Heart left ventricle (tissue), 16 donors: ENCODE measurements around the gene CFLAR. TPM values are rescaled to one million over a fixed set of nuclear protein-coding genes. Genes with fewer than 3 reads are reported as not detected.

Experiments used
- ATAC-seq, 4 donors: fragments of 200-7000 bp; cut with Tn5 transposase; one replicate each; pipeline ENCODE4 v1.9.1; 2020 to 2022; ENCODE audit warnings: moderate library complexity in 4 of 4, mild to moderate bottlenecking in 3 of 4, moderate number of reproducible peaks in 1 of 4
- DNase-seq, 5 donors: peaks; one replicate each; pipeline ENCODE4 v3.0.0-alpha.2; 2020
- H3K27ac ChIP-seq, 12 donors: fragments of 200-600 bp; sonication (generic) in 4 of 12; one replicate each; pipeline versions ENCODE4 v1.5.0 to v1.8.0; 2016 to 2022; ENCODE audit warnings: mild to moderate bottlenecking in 2 of 12
- H3K27me3 ChIP-seq, 9 donors: fragments of 200-600 bp; sonication (generic) in 2 of 9; one replicate each; pipeline versions ENCODE4 v1.5.1 to v1.8.0; 2016 to 2022; ENCODE audit warnings: mild to moderate bottlenecking in 3 of 9
- H3K36me3 ChIP-seq, 9 donors: fragments of 200-600 bp; sonication (generic) in 2 of 9; one replicate each; pipeline versions ENCODE4 v1.5.0 to v1.8.0; 2018 to 2022; ENCODE audit warnings: mild to moderate bottlenecking in 2 of 9
- H3K4me1 ChIP-seq, 12 donors: fragments of 200-600 bp; sonication (generic) in 4 of 12; one replicate each; pipeline versions ENCODE4 v1.5.0 to v1.8.0; 2016 to 2022; ENCODE audit warnings: mild to moderate bottlenecking in 3 of 12
- H3K4me3 ChIP-seq, 12 donors: fragments of 200-600 bp; sonication (generic) in 4 of 12; one replicate each; pipeline versions ENCODE4 v1.5.0 to v1.8.0; 2017 to 2022; ENCODE audit warnings: mild to moderate bottlenecking in 9 of 12, moderate library complexity in 4 of 12
- H3K9me3 ChIP-seq, 12 donors: fragments of 200-600 bp; sonication (generic) in 4 of 12; one replicate each; pipeline versions ENCODE4 v1.5.0 to v1.8.0; 2016 to 2022; ENCODE audit warnings: mild to moderate bottlenecking in 1 of 12
- POLR2A ChIP-seq, 2 donors: fragments of 450-650 bp; IDR thresholded peaks; one replicate each; pipeline ENCODE4 v1.6.1; 2017; ENCODE audit warnings: antibody characterized with exemption in 2 of 2, mild to moderate bottlenecking in 2 of 2, moderate library complexity in 2 of 2
- WGBS, 4 donors: extraction: QIAGEN DNeasy Blood & Tissue Kit in 2 of 4; methylation state at CpG; one replicate each; pipeline versions ENCODE4 v1.1.5 to v1.1.7; 2013 to 2018; 5-methylcytosine and 5-hydroxymethylcytosine counted together
- intact Hi-C, 10 donors: fragments of 100-400 bp; cut with DNase I; formaldehyde crosslinking; loops; one replicate each; pipeline versions ENCODE4 v1.11.1 to v1.14.2; 2022
- polyA plus RNA-seq, 2 donors: library from polyadenylated mRNA; stranded (reverse); fragments of 200-250 nt; gene quantifications; one replicate each; pipeline ENCODE4 v1.2.3, GENCODE V29; 2013
- total RNA-seq, 9 donors: library from RNA; depleted of rRNA in 2 of 9; stranded (reverse); fragments of >200 nt in 2 of 9; fragmentation: NEBNext Ultra II Directional in 3 of 9; extraction: Animal tissue kit (Norgen Biotek cat#: 25700) in 3 of 9; gene quantifications; one replicate each; pipeline versions ENCODE4 v1.1.0 to v1.2.4, GENCODE V29; 2016 to 2023
- TF ChIP-seq, protein P1 (sequence below), 12 donors: fragments of 200-600 bp; sonication (generic) in 4 of 12; IDR thresholded peaks; one replicate each; pipeline versions ENCODE4 v1.5.0 to v1.8.0; 2018 to 2022; ENCODE audit warnings: antibody characterized with exemption in 12 of 12, mild to moderate bottlenecking in 5 of 12
- donor health status: ischemic (EF 13 %, LVEDD 7.1; RV severe dilation, severe dysfunction).
- donor health status: healthy with polysubstance abuse.
- donor health status: DM: no; HTN: yes; CAD: no.
- donor health status: DM: no; HTN: no; CAD: no.
- donor health status: ischemic (EF 25% LVEDD 6.9; RV normal size, moderate dysfunction).
- donor health status: ischemic (EF 25% LVEDD 5.7; RV mildly dilated, moderate dysfunction).
- donor health status: healthy.
- donor health status: DM: yes; HTN: yes; CAD: no.
- donor health status: ischemic (EF 35%, LVEDD 5.7; RV mildly dilated, moderate dysfunction).
- donor health status: nonischemic (EF 11% LVEDD 7.7; RV severe dilation, severe dysfunction).
- donor health status: DM: yes; HTN: yes; CAD: no.
- donor health status: PGD.
- donor health status: ischemic (EF 29% LVEDD 5.4; RV normal size, mild dysfunction).
- donor health status: nonischemic (EF 23%, LVEDD 6.1; RV moderate dilation, normal function).

CFLAR gene
- total and polyA plus RNA-seq, 11 donors = 120 to 279 (median 214) TPM

GRCh38 chr2:201152517-201152916, 36.6 kb downstream of the CFLAR start:
- H3K36me3 ChIP-seq = peaks cover 0 to 99% (median 93%) of the 10 kb centered on the region in 9 donors
- intact Hi-C loops = loop anchor here in 4 of 10 donors (5.0 to 10.0 kb wide), 3 partner anchors 35 to 80 kb away; partner anchors contain the start of genes CFLAR (in 2 of the 4), HYCC2 (in 1 of the 4) and NDUFB3 (in 1 of the 4)

DNA sequence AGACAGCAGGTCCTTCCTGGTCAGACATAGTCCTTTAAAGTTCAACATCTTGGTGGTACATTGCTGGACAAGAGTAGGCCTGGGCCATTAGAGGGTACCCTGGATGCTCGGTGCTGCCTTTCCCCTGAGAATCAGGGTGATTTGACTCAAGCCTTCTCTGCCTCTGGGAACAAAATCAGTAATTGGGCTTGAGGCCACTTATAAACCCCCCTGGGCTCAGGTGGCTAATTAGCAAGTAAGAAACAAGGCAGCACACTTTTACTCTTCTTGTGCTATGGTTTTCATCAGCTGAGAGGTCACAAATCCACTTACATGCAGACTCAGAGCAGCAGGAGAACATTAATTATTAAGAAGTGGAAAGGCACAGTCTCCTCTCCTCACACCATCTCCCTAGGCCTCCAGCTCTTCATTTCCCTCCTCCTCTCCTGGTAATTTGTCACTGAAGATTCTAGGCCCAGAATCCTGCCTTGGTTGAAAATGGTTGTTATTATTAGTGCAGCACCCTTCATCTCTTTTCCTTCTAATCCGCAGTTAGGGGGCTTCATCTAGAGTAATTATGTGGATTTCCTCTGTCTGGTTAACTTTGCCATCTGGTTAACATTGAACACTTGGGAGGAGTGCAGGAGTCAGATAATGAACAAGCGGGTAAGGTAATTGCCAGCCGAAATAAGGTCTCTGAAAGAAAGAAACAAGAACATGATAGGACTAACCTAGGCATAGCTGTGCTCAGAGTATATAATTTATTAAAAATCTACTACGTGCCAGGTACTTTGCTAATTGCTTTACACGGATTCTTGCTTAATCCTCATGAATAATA, 37.2 kb downstream of the CFLAR start:
- H3K27me3 ChIP-seq = no peaks in the 10 kb centered on the region
- peaks cover 8 to 98% (median 50%) of the 10 kb centered on the region in 12 donors for H3K4me1 ChIP-seq
- peaks cover 0 to 99% (median 92%) of the 10 kb centered on the region in 9 donors for H3K36me3 ChIP-seq
- no peak for DNase-seq
- H3K27ac ChIP-seq = peak overlapping the region in 7 of 12 donors; percentile 23 to 89 (median 75)
- 77 to 84% (median 80%) methylated on average over 6 of the region's 6 CpGs for WGBS, 4 donors
- TF ChIP-seq, protein P1, sequence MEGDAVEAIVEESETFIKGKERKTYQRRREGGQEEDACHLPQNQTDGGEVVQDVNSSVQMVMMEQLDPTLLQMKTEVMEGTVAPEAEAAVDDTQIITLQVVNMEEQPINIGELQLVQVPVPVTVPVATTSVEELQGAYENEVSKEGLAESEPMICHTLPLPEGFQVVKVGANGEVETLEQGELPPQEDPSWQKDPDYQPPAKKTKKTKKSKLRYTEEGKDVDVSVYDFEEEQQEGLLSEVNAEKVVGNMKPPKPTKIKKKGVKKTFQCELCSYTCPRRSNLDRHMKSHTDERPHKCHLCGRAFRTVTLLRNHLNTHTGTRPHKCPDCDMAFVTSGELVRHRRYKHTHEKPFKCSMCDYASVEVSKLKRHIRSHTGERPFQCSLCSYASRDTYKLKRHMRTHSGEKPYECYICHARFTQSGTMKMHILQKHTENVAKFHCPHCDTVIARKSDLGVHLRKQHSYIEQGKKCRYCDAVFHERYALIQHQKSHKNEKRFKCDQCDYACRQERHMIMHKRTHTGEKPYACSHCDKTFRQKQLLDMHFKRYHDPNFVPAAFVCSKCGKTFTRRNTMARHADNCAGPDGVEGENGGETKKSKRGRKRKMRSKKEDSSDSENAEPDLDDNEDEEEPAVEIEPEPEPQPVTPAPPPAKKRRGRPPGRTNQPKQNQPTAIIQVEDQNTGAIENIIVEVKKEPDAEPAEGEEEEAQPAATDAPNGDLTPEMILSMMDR (IDR thresholded peaks at IDR 0.05) = no peak
- no peak for TF ChIP-seq POLR2A (IDR thresholded peaks at IDR 0.05)
- intact Hi-C loops = loop anchor here in 4 of 10 donors (5.0 to 10.0 kb wide), 3 partner anchors 36 to 81 kb away; partner anchors contain the start of genes CFLAR (in 2 of the 4), HYCC2 (in 1 of the 4) and NDUFB3 (in 1 of the 4)
- no peak for ATAC-seq
- H3K4me3 ChIP-seq = no peak overlapping the region
- H3K9me3 ChIP-seq = no peaks in the 10 kb centered on the region

More at GRCh38 chr2:201152517-201152916, 36.6 kb downstream of the CFLAR start:
- Histone ChIP-seq H3K9me3 (no peaks in the 10 kb centered on the region), H3K27ac (peak overlapping the region in 10 of 12 donors; percentile 47 to 89 (median 74)), H3K27me3 (no peaks in the 10 kb centered on the region), H3K4me1 (peaks cover 5 to 98% (median 43%) of the 10 kb centered on the region in 12 donors), H3K4me3 (no peak overlapping the region)
- 99 to 100% (median 100%) methylated on average over 1 of the region's 1 CpG for WGBS, 4 donors
- TF ChIP-seq POLR2A (IDR thresholded peaks at IDR 0.05) = no peak
- TF ChIP-seq, protein P1 (IDR thresholded peaks at IDR 0.05) = no peak
- ATAC-seq (peak in 1 of 4 donors; percentile 5), DNase-seq (no peak)

- Histone ChIP-seq H3K4me3 (no peak overlapping the region), H3K36me3 (peaks cover 0 to 99% (median 92%) of the 10 kb centered on the region in 9 donors), H3K9me3 (no peaks in the 10 kb centered on the region), H3K27me3 (no peaks in the 10 kb centered on the region), H3K27ac (peak overlapping the region in 6 of 12 donors; percentile 6 to 89 (median 20)), H3K4me1 (peaks cover 2 to 98% (median 46%) of the 10 kb centered on the region in 12 donors)
- intact Hi-C loops = loop anchor here in 9 of 10 donors (5.0 to 10.0 kb wide), 5 partner anchors 38 to 193 kb away; partner anchors contain the start of genes HYCC2 (in 5 of the 9), NDUFB3 (in 5 of the 9), CFLAR (in 4 of the 9) and ORC2 (in 1 of the 9)
- 88 to 92% (median 90%) methylated on average over 9 of the region's 9 CpGs for WGBS, 4 donors
- ATAC-seq (no peak), DNase-seq (no peak)
- TF ChIP-seq POLR2A (IDR thresholded peaks at IDR 0.05) = no peak
- TF ChIP-seq, protein P1 (IDR thresholded peaks at IDR 0.05) = no peak
Measured at GRCh38 chr2:201154615-201155399, 38.8 kb downstream of the CFLAR start.
